IMR-90 (cell line): ENCODE data around the gene ZNHIT6. TPM values are rescaled to one million over a fixed set of nuclear protein-coding genes. Genes with fewer than 3 reads are reported as not detected.

Source experiments
- ATAC-seq: fragments of 200-7000 bp; cut with Tn5 transposase; 2 replicates; pipeline ENCODE4 v1.9.1; 2020; ENCODE audit warnings: low read depth, mild to moderate bottlenecking, moderate library complexity
- BruUV-seq: library from RNA; stranded (reverse); fragments of 400-500 nt; replicated peaks from 2 replicates; lab custom pipeline; 2021; lab: Mats Ljungman, UMichigan
- CTCF ChIA-PET: fragments of 300-600 bp; formaldehyde crosslinking; extraction: SDS; loops from one replicate; lab custom pipeline; 2021; ENCODE audit warnings: antibody characterized with exemption; lab: Yijun Ruan, JAX
- POLR2A ChIA-PET: fragments of 300-600 bp; sonication (Branson Sonifier 250); formaldehyde crosslinking; loops from one replicate; lab custom pipeline; 2022; ENCODE audit warnings: antibody characterized with exemption; ENCODE audit not compliant: unreplicated experiment; lab: Charles Lee
- DNase-seq: peaks from one replicate; pipeline ENCODE4 v3.0.0; 2013
- H2AFZ ChIP-seq: replicated peaks from 2 replicates; pipeline ENCODE3; 2013; ENCODE audit warnings: low read length, mild to moderate bottlenecking; ENCODE audit not compliant: poor library complexity
- H2AK5ac ChIP-seq: 2 replicates; pipeline ENCODE4 v1.6.1; 2013; ENCODE audit warnings: low read depth, low read length, inconsistent platforms
- H2AK9ac ChIP-seq: replicated peaks from 2 replicates; pipeline ENCODE3; 2013; ENCODE audit warnings: mild to moderate bottlenecking, low read depth, low read length, moderate library complexity; ENCODE audit not compliant: poor library complexity
- H2BK120ac ChIP-seq: 2 replicates; pipeline ENCODE4 v1.6.1; 2013; ENCODE audit warnings: low read depth, low read length, inconsistent platforms
- H2BK15ac ChIP-seq: 3 replicates; pipeline ENCODE4 v1.6.1; 2013; ENCODE audit warnings: low read depth, low read length, inconsistent platforms
- H2BK20ac ChIP-seq: 2 replicates; pipeline ENCODE4 v1.6.1; 2013; ENCODE audit warnings: low read depth, mild to moderate bottlenecking, inconsistent platforms, low read length, moderate library complexity
- H2BK5ac ChIP-seq: 2 replicates; pipeline ENCODE4 v1.6.1; 2013; ENCODE audit warnings: mild to moderate bottlenecking, low read depth, low read length, inconsistent platforms; ENCODE audit not compliant: poor library complexity, severe bottlenecking
- H3K14ac ChIP-seq: replicated peaks from 2 replicates; pipeline ENCODE4 v1.6.1; 2013; ENCODE audit warnings: low read depth, low read length, inconsistent platforms
- H3K18ac ChIP-seq: 2 replicates; pipeline ENCODE4 v1.6.1; 2013; ENCODE audit warnings: low read depth, low read length, control low read depth
- H3K23ac ChIP-seq: 2 replicates; pipeline ENCODE4 v1.6.1; 2013; ENCODE audit warnings: low read depth, low read length, inconsistent platforms
- H3K27ac ChIP-seq: 2 replicates; pipeline ENCODE4 v1.5.1; 2013; ENCODE audit warnings: mild to moderate bottlenecking, control low read depth, low read length; ENCODE audit not compliant: insufficient read depth
- H3K27me3 ChIP-seq: 2 replicates; pipeline ENCODE4 v1.6.1; 2013; ENCODE audit warnings: low read length; ENCODE audit not compliant: control insufficient read depth, insufficient read depth
- H3K36me3 ChIP-seq: 2 replicates; pipeline ENCODE4 v1.6.1; 2013; ENCODE audit warnings: low read length, mixed read lengths; ENCODE audit not compliant: control insufficient read depth, insufficient read depth
- H3K4ac ChIP-seq: 2 replicates; pipeline ENCODE4 v1.6.1; 2013; ENCODE audit warnings: low read depth, low read length, inconsistent platforms
- H3K4me1 ChIP-seq: 2 replicates; pipeline ENCODE4 v1.6.1; 2013; ENCODE audit warnings: low read length, mixed read lengths; ENCODE audit not compliant: control insufficient read depth, insufficient read depth
- H3K4me2 ChIP-seq: 2 replicates; pipeline ENCODE4 v1.6.1; 2013; ENCODE audit warnings: low read depth, mild to moderate bottlenecking, control low read depth, low read length, moderate library complexity
- H3K4me3 ChIP-seq: 2 replicates; pipeline ENCODE4 v1.5.1; 2013; ENCODE audit warnings: low read depth, mild to moderate bottlenecking, control low read depth, low read length, moderate library complexity; ENCODE audit not compliant: insufficient read depth
- H3K56ac ChIP-seq: 2 replicates; pipeline ENCODE4 v1.6.1; 2013; ENCODE audit warnings: low read length, inconsistent platforms; ENCODE audit not compliant: insufficient read depth; ENCODE audit errors: extremely low read depth
- H3K79me1 ChIP-seq, 2 experiments: 2 replicates each; pipeline ENCODE4 v1.6.1; 2013; ENCODE audit warnings: low read length in 2 of 2, inconsistent platforms in 1 of 2, low read depth in 1 of 2
- H3K9ac ChIP-seq: 2 replicates; pipeline ENCODE4 v1.6.1; 2013; ENCODE audit warnings: low read depth, low read length, control low read depth
- H3K9me1 ChIP-seq: 2 replicates; pipeline ENCODE4 v1.6.1; 2013; ENCODE audit warnings: low read length, inconsistent platforms; ENCODE audit not compliant: insufficient read depth
- H3K9me3 ChIP-seq: 2 replicates; pipeline ENCODE4 v1.6.1; 2013; ENCODE audit warnings: low read length; ENCODE audit not compliant: control insufficient read depth, insufficient read depth
- H4K20me1 ChIP-seq: 2 replicates; pipeline ENCODE4 v1.6.1; 2013; ENCODE audit warnings: low read length, inconsistent platforms; ENCODE audit not compliant: insufficient read depth
- H4K5ac ChIP-seq: 2 replicates; pipeline ENCODE4 v1.6.1; 2013; ENCODE audit warnings: mild to moderate bottlenecking, low read depth, low read length, control low read depth
- H4K8ac ChIP-seq, 2 experiments: 2 replicates each; pipeline ENCODE4 v1.6.1; 2013; ENCODE audit warnings: low read depth in 2 of 2, low read length in 2 of 2, control low read depth in 1 of 2, inconsistent platforms in 1 of 2
- H4K91ac ChIP-seq: 2 replicates; pipeline ENCODE4 v1.6.1; 2013; ENCODE audit warnings: low read depth, low read length, inconsistent platforms; ENCODE audit not compliant: insufficient read depth
- BHLHE40 ChIP-seq: fragments of 150-350 bp; IDR thresholded peaks from 2 replicates; pipeline ENCODE4 v1.6.1; 2016; ENCODE audit warnings: mild to moderate bottlenecking, low read depth, low read length
- CEBPB ChIP-seq: IDR thresholded peaks from 2 replicates; pipeline ENCODE4 v1.6.1; 2012; ENCODE audit warnings: low read depth, low read length, improper control_type of control experiment
- CHD1 ChIP-seq: IDR thresholded peaks from 2 replicates; pipeline ENCODE4 v1.6.1; 2012; ENCODE audit warnings: low read depth, low read length, improper control_type of control experiment
- CTCF ChIP-seq: conservative IDR thresholded peaks from 2 replicates; pipeline ENCODE4 v1.5.1; 2012; ENCODE audit warnings: mild to moderate bottlenecking, low read depth, low read length, improper control_type of control experiment
- ELK1 ChIP-seq: fragments of 150-350 bp; IDR thresholded peaks from 2 replicates; pipeline ENCODE4 v1.6.1; 2016; ENCODE audit warnings: low read depth, mild to moderate bottlenecking, low read length, moderate library complexity, borderline replicate concordance
- MAFK ChIP-seq: IDR thresholded peaks from 2 replicates; pipeline ENCODE4 v1.6.1; 2012; ENCODE audit warnings: low read depth, low read length, improper control_type of control experiment
- MAZ ChIP-seq: IDR thresholded peaks from 2 replicates; pipeline ENCODE4 v1.6.1; 2012; ENCODE audit warnings: low read depth, mild to moderate bottlenecking, low read length, improper control_type of control experiment, moderate library complexity, borderline replicate concordance
- MXI1 ChIP-seq: IDR thresholded peaks from 2 replicates; pipeline ENCODE4 v1.6.1; 2012; ENCODE audit warnings: low read depth, mild to moderate bottlenecking, low read length, moderate library complexity, borderline replicate concordance
- NFE2L2 ChIP-seq: fragments of 150-350 bp; IDR thresholded peaks from 2 replicates; pipeline ENCODE4 v1.6.1; 2016; ENCODE audit warnings: low read depth, mild to moderate bottlenecking, low read length
- POLR2A ChIP-seq: IDR thresholded peaks from 2 replicates; pipeline ENCODE4 v1.6.1; 2012; ENCODE audit warnings: mild to moderate bottlenecking, low read depth, low read length
- RAD21 ChIP-seq: IDR thresholded peaks from 2 replicates; pipeline ENCODE4 v1.6.1; 2012; ENCODE audit warnings: low read length, improper control_type of control experiment
- RCOR1 ChIP-seq: IDR thresholded peaks from 2 replicates; pipeline ENCODE4 v1.6.1; 2012; ENCODE audit warnings: mild to moderate bottlenecking, low read length, improper control_type of control experiment; ENCODE audit not compliant: insufficient replicate concordance
- RFX5 ChIP-seq: IDR thresholded peaks from 2 replicates; pipeline ENCODE4 v1.8.0; 2012; ENCODE audit warnings: low read depth, mild to moderate bottlenecking, low read length, moderate library complexity
- SMC3 ChIP-seq: fragments of 150-350 bp; IDR thresholded peaks from 2 replicates; pipeline ENCODE4 v1.6.1; 2016; ENCODE audit warnings: low read depth, mild to moderate bottlenecking, antibody characterized with exemption, low read length, moderate library complexity
- USF2 ChIP-seq: fragments of 150-350 bp; IDR thresholded peaks from 2 replicates; pipeline ENCODE4 v1.6.1; 2017; ENCODE audit warnings: mild to moderate bottlenecking, antibody characterized with exemption, low read length, low read depth
- WGBS, 2 experiments: methylation state at CpG; one replicate each; pipeline versions ENCODE4 v1.1.5 to v1.1.7; 2013; ENCODE audit warnings: missing lambda C conversion rate in 2 of 2; ENCODE audit not compliant: insufficient read length in 1 of 2; ENCODE audit errors: extremely low coverage in 2 of 2; 5-methylcytosine and 5-hydroxymethylcytosine counted together
- dilution Hi-C: fragments of 300-500 bp; cut with HindIII; formaldehyde crosslinking; loops from one replicate; pipeline ENCODE4 v1.14.3; 2018; ENCODE audit warnings: low sequenced_read_pairs; ENCODE audit not compliant: unreplicated experiment
- in situ Hi-C: fragments of 300-500 bp; cut with MboI; formaldehyde crosslinking; loops from 3 replicates; pipeline ENCODE4 v1.14.3; 2019; ENCODE audit warnings: low sequenced_read_pairs, inconsistent platforms, mixed read lengths
- intact Hi-C: fragments of 100-400 bp; cut with micrococcal nuclease; formaldehyde crosslinking; loops from 2 replicates; pipeline ENCODE4 v1.10.0; 2022
- polyA plus RNA-seq, 3 experiments: library from polyadenylated mRNA; depleted of rRNA; stranded (reverse); fragments of >200 nt; gene quantifications; 2 replicates each; pipeline ENCODE4 v1.2.3, GENCODE V29; 2012; ENCODE audit warnings: low replicate concordance in 1 of 3
- total RNA-seq: library from RNA; depleted of rRNA; stranded (reverse); fragments of >200 nt; gene quantifications from 2 replicates; pipeline ENCODE4 v1.2.3, GENCODE V29; 2012

Gene ZNHIT6
- total and polyA plus RNA-seq, 2 of the 4 experiments (the other 2 are of a cell fraction), result 9.0 to 13.7 TPM

GRCh38 chr1:85604298-85604997 lies 103.8 kb downstream of the ZNHIT6 start:
- H3K14ac ChIP-seq, result peak overlapping the region; percentile 74
- H3K4me1 ChIP-seq, result peaks cover 32% of the 10 kb centered on the region
- intact Hi-C loops (no loop called here), in situ Hi-C loops (no loop called here), dilution Hi-C loops (no loop called here)
- H3K4me2 ChIP-seq, result no peak overlapping the region
- H3K9ac ChIP-seq, result no peak overlapping the region
- DNase-seq, result peak; percentile 29
- TF ChIP-seq RAD21 (no peak), CTCF (no peak), BHLHE40 (no peak), RFX5 (no peak), POLR2A (no peak), CHD1 (no peak), MAZ (no peak), ELK1 (no peak), CEBPB (no peak), NFE2L2 (no peak), RCOR1 (no peak), MXI1 (no peak), SMC3 (no peak), USF2 (no peak), MAFK (no peak)
- ChIA-PET POLR2A (interaction anchor here (0.6 kb wide), 1 partner anchor 20 kb away, joined by 4 read pairs; no protein-coding TSS in a partner anchor), CTCF (interaction anchor here (1.0 to 1.3 kb wide), 3 partner anchors 10 to 88 kb away, joined by 3 to 5 read pairs (median 4); no protein-coding TSS in a partner anchor)
- no peaks in the 10 kb centered on the region for H3K36me3 ChIP-seq
- no peak overlapping the region for H3K27ac ChIP-seq
- H2BK20ac ChIP-seq, result peak overlapping the region; percentile 78
- peak overlapping the region; percentile 81 for H3K4ac ChIP-seq
- H2AK9ac ChIP-seq, result no peak overlapping the region
- H4K91ac ChIP-seq, result peak overlapping the region; percentile 50
- peaks cover 6 to 25% of the 10 kb centered on the region in 2 experiments for H3K79me1 ChIP-seq
- no peak for ATAC-seq
- no peaks in the 10 kb centered on the region for H4K20me1 ChIP-seq
- peak overlapping the region; percentile 55 for H3K23ac ChIP-seq
- H3K56ac ChIP-seq, result no peak overlapping the region
- H2AK5ac ChIP-seq, result peak overlapping the region; percentile 79
- H2BK15ac ChIP-seq, result peak overlapping the region; percentile 91
- WGBS, 2 experiments, result no CpG with 5 or more reads among the region's 3 CpGs
- H3K27me3 ChIP-seq, result no peaks in the 10 kb centered on the region
- H3K9me1 ChIP-seq, result peaks cover 27% of the 10 kb centered on the region
- H2AFZ ChIP-seq, result no peak overlapping the region
- peak overlapping the region; percentile 6 for H2BK5ac ChIP-seq
- no peak overlapping the region; the same call in 1 of the 2 replicates for H4K5ac ChIP-seq
- no peaks in the 10 kb centered on the region for H3K9me3 ChIP-seq
- H2BK120ac ChIP-seq, result peak overlapping the region; percentile 89
- peak overlapping the region; percentile 44 for H3K18ac ChIP-seq
- no TSS peak for BruUV-seq
- peak overlapping the region in 1 of 2 experiments; percentile 58; a peak in 1 of 4 replicates for H4K8ac ChIP-seq
- no peak overlapping the region for H3K4me3 ChIP-seq
